ENCODE measurements around the gene OSBPL2.

OSBPL2 gene

DNA sequence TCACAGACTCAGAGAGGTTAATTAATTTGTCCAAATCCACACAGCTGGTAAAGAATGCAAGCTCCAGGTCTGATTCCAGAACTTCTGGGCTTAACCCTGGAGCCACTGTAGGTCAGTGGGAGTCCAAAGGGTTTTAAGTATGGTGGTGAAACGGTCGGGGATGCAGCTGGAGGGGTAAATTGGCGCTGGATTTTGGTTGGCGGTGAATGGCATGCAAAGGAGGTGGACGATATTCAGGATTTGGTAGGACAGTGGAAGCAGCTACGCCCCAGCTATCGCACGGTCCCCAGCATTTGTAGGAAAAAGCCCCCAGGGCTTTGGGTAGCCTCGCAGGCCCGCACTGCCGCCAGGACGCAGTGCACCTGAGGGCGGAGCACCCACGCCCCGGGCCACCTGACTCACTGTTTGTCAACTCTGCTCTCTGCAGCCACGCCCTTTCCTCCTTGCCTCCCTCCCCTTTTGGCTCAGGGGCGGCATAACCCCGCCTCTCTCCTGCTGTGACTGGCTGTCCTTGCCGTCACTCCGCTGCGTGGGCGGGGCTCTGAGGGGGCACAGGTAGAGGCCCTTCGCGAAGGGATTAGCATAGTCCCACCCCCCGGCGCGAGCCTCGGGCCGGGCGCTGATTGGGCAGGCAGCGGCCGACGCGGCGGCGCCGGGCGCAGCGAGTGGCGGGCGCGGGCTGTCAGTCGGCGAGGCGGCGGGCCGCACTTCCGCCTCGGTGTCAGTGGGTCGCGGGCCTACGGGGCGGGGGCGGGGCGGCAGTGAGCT is at the start of gene OSBPL2:
TSS of gene OSBPL2 (plus strand) at position 721 of the 768 bp plus-strand sequence. CDS start 17,664 bp downstream, outside the sequence.
- peak; percentile 96 for DNase-seq

DNA sequence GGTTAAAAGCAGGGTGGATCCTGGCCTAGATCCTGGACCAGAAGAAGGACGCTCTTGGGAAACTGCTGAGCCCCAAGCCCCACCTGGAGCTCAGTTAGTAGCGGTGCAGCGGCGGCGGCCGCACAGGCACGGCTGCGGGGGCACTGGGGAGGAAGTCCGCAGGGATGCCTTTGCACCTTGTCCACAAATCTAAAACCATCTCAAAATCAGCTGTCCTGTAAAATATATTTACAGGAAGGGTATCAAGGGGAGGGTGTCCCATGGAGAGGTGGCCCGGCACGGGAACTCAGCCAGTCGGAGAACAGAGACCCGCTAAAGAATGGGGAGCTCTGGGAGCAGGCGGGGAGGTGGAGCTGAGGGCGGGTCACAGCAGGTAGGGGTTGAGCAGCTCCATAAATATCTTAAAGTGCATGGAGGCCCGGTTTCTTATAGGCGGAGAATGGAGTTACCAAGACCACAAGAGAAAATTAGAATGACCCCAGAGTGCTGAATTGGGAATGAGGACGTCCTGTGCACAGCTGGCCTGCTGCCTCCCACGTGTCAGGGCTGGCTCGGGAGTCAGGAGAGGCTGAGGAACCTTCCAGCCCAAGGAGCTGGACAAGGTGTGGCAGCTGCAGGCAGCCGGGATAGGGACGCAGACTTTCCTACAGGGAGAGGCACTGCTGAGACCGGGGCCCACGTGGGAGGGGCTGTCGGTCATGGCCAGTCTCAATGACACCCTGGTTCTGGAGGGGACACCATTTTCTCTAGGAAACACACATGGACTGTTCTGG is 47.5 kb upstream of the OSBPL2 start:
- no peak for DNase-seq

DNA sequence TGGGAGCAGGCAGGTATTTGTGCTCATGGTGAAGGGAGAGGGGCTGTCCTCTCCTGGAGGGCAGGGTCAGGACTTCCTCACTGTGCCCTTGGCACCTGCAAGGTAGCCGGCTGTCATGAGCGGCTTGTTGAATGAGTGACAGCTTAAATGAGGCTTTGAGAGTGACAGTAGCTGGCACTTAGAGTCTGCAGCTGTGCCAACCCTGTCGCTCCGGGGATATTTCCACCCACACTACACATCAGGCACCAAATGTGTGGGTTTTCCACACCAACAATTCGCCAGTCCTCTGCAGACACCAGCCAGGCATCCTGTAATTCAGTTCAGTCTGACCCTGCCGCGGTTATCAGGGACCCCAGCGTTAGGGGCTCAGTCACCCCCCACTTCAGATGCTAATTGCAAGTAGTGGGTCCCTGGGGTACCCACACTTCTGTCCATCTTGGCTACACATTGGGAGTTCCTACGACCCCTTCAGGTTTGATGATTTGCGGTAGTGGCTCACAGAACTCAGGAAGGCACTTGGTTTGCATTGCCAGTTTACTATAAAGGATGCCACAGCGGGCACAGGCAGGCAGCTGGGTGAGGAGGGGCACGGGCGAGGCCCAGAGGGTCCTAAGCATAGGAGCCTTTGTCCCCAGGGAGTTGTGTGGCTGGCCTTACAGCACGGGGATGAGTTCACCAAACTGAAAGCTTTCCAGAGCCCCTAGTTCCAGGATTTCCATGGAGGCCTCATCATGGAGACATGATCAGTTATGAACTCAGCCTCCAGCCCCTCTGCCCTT is 46.4 kb upstream of the OSBPL2 start:
- no peak for DNase-seq

DNA sequence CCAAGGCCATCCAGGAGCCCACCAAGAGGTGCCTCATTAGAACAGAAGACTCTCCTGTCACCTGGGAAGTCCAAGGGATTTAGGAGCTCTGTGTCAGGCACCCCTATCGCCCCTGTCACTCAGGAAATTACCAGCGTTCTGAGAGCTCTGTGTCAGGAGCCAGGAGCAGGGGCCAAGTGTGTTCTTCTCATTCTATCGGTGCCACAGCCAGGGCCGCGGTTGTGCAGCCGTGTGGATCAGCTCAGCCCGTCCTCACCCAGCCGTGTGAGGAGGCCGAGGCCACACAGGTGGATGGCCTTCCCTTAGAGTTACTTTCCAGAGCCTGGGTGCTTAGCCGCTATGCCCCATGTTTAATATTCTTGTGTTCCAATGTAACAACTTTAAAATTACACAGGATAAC is 45.7 kb upstream of the OSBPL2 start:
- no peak for DNase-seq

DNA sequence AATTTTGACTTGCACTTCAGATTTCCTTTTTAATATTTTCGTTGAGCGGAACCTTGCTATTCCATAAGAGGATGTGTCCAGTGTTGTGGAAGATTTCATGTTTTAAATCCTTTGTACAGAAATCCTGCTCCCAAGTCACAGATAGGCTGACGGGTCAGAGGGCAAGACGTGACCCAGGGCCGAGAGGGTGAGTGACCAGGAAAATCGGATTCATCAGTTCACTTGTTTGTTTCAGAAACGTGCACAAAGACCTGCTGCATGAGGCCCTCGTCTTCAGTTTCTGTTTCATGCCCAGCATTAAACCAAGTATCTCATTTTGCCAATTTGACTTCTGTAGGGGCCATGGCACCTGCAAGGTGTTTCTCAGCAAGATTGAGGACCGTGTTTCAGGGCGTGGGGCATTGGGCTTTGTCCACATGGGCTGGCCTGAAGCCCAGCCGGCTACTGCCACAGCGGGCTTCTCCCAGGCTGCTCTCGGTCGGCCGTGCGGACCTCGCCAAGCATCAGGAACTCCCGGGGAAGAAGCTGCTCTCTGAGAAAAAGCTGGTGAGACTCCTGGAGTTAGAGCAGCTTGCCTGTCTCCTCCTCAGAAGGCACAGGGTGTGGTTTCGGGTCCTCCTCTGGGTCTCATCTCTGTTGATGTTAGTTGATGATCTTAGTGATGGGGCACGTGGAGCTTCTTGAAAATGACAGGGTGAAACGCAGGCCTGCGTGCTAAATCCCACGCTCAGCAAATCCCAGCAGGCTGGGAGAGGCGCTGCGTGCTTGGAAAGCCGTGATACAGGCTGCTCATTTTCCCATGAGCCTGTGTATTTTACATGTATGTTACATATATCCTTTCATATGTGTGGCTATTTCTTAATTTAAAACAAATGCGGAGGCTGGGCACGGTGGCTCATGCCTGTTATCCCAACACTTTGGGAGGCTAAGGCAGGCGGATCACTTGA is 45.0 kb upstream of the OSBPL2 start:
- DNase-seq, result no peak

DNA sequence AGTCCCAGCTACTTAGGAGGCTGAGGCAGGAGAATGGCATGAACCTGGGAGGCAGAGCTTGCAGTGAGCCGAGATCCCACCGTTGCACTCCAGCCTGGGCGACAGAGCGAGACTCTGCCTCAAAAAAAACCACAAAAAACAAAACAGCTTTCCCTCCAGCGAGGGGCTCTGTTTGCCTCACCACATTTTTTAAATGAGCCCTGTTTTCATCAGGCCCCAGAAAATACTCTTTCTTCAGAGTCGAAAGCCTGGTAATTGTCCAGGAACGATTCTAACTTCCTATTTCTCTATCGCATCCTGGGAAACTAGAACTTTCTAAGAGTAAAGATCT is 43.3 kb upstream of the OSBPL2 start:
- no peak for DNase-seq

DNA sequence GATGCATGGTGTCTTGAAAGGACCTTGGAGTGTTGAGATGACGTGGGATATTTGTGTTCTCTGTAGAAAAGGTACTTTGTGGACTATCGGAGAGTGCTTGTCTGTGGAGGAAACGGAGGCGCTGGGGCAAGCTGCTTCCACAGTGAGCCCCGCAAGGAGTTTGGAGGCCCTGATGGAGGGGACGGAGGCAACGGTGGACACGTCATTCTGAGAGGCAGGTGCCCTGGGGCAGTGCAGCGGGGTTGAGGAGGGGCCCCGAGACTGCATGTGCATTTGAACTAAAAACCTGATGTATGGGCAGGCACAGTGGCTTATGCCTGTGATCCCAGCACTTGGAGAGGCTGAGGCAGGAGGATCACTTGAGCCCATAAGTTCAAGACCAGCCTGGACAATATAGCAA is 42.6 kb upstream of the OSBPL2 start:
- no peak for DNase-seq

DNA sequence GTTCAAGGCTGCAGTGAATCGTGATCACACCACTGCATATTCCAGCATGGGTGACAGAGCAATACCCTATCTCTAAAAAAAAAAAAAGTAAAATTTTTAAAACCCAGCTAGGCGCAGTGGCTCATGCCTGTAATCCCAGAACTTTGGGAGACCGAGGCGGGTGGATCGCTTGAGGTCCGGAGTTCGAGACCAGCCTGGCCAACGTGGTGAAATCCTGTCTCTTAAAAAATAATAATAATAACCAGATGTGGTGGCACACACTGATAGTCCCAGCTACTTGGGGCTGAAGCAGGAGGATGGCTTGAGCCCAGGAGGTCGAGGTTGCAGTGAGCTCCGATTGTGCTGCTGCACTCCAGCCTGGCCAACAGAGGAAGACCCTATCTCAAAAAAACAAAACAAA is 42.0 kb upstream of the OSBPL2 start:
- no peak for DNase-seq

DNA sequence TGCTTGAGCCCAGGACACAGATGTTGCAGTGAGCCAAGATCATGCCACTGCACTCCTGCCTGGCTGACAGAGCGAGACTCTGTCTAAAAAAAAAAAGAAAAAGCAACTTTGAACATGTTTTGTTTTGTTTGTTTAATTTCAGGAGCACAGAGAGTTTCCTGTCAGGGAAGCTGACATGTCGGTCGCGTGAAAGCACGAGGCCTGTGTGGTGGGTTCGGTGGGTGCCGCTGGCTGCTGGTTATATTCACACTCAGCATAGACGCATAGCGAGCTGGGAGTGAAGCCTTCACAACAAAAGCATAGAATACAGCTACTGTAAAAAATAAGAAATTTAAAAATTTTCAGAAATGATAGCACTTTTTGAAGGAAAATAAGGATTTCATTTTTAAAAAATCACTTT is 41.0 kb upstream of the OSBPL2 start:
- DNase-seq, result no peak

DNA sequence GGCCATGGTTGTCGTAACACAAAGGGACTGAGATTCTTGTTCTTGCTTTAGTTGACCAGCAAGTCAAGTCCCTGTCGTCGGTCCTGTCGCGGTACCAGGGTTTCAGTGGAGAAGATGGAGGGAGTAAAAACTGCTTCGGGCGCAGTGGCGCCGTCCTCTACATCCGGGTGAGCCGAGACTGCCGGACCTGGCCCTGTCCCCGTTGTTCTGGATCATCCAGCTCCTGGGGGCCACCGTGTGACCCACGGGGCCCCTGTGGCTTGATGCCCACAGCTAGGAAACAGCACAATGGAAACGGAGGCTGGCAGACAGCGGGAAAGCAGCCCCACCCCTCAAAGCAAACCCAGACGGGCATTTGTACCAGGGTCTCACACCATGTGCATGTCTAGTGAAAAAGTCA is 40.5 kb upstream of the OSBPL2 start:
- no peak for DNase-seq

DNA sequence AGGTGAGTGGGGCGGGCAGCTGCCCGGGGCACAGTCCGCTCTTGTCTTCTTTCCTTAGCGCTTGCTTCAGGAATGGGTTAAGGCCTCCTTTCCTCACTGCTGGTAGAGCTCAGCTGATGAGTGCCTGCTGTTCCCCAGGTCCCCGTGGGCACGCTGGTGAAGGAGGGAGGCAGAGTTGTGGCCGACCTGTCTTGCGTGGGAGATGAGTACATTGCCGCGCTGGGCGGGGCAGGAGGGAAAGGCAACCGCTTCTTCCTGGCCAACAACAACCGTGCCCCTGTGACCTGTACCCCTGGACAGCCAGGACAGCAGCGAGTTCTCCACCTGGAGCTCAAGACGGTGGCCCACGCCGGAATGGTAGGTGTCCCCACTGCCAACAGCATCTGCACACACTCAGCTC is 39.8 kb upstream of the OSBPL2 start:
- no peak for DNase-seq

DNA sequence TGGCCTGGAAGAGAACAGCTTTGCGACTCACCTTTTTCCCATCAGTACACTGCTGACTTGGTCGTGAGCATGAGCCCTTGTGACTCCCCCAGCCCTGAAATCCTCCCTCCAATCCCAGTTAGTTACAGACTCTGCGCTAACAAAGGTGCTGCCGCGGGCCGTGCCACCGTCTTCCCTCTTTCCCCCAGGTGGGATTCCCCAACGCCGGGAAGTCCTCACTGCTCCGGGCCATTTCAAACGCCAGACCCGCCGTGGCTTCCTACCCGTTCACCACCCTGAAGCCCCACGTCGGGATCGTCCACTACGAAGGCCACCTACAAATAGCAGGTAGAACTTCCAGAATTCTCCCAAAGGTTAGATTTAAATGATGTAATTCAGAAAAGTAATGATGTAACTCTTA is 39.4 kb upstream of the OSBPL2 start:
- no peak for DNase-seq

DNA sequence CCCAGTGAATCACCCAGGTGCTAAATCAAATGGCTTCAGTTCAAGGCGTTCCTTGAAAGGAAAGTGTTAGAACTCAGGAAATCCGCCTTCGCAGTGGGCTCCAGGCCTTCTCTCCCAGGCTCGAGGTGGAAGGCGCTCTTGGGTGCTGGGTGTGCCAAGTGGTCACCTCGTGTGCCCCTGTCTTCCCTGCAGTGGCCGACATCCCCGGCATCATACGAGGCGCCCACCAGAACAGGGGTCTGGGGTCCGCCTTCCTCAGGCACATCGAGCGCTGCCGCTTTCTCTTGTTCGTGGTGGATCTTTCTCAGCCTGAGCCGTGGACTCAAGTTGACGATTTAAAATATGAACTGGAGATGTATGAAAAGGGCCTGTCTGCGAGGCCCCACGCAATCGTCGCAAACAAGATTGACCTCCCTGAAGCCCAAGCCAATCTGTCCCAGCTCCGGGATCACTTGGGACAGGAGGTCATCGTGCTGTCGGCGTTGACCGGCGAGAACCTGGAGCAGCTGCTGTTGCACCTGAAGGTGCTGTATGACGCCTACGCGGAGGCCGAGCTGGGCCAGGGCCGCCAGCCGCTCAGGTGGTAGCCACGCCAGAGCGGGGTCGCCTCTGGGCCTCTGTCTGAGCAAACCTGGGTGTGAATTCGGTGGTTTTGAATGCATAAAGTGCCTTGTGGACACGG is 37.7 kb upstream of the OSBPL2 start:
- DNase-seq, result no peak

DNA sequence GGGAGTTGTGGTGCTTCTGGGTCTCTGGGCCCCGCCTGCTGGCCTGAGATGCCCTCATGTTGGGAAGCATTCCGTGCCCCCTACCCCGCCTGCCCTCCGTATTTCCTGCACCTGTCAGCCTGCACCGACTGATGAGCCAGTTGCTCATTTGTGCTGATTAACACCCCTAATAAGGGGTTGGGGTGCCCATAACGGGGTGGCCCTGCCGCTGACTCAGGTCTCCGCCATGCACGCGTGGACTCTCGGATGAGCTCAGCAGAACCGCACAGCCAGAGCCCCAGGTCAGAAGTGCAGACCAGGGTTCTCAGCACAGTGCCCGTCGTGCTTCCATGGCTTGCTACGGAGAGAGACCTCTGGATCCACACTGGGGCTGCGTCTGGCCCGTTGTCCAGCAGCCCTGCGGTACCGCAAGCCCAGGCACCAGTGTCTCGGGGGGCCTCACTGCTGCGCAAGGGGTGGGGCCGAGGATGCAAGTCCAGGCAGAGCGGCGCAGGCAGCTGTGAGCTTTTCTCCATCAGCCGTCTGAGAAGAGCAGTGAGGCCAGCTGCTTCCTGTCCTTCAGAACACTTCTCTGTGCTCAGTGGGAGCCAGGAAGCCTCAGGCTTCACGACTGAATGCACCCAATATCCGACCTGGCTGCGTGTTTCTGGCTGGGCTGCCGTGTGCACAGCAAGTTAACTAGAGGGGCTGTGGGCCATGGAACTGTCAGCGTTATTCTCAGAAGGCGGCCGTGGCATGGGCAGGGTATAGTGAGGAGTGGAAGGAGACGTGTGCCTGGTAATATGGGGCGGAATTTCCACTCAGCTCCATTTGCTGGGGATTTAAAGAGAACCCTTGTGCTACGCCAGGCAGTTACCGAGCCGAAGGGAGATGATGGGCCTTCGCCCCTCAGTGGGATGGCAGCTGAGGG is 36.9 kb upstream of the OSBPL2 start:
- DNase-seq, result no peak

DNA sequence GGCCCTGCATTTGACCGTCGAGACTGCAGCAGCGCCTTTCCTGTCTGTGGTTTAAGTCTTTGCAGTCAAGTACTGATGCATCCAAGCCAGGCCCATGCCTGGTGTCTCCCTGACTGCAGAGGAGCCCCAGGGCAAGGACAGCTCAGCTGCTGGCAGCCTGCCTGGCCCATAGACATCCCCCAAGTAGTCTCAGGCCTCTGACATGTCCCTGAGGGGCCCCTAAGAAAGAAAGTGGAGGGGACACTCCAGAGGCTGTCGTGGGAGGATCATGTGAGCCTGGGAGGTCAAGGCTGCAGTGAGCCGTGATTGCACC is 36.3 kb upstream of the OSBPL2 start:
- DNase-seq, result no peak

DNA sequence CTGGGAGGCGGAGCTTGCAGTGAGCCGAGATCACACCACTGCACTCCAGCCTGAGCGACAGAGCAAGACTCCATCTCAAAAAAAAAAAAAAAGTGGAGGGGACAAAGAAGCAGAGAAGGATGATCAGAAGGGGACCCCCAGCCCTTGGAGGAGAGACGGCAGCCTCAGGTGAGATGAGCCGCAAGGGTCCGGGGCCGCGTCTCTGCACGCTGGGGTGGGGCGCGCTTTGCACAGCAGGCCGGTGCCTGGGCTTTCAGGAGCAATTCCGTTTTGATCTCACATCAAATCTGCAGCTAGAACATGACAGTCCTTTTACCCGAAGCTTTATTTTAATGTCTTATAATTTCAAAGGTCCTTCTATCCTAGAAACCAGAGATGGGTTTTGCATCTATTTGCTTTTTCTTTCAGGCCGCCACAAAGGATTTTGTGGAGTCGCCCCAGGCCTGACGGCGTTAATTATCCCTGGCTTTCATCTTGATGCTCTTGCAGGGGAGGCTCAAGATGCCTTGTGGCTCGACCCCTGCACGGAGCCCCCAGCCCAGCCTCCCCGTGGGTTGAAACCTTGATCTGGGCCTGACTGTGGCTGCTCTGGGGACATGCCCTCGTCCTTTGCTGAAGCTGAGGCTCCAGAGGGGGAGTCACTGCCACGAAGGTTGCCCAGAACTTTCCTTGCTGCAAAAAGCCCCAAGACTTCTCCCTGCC is 35.5 kb upstream of the OSBPL2 start:
- DNase-seq, result no peak

DNA sequence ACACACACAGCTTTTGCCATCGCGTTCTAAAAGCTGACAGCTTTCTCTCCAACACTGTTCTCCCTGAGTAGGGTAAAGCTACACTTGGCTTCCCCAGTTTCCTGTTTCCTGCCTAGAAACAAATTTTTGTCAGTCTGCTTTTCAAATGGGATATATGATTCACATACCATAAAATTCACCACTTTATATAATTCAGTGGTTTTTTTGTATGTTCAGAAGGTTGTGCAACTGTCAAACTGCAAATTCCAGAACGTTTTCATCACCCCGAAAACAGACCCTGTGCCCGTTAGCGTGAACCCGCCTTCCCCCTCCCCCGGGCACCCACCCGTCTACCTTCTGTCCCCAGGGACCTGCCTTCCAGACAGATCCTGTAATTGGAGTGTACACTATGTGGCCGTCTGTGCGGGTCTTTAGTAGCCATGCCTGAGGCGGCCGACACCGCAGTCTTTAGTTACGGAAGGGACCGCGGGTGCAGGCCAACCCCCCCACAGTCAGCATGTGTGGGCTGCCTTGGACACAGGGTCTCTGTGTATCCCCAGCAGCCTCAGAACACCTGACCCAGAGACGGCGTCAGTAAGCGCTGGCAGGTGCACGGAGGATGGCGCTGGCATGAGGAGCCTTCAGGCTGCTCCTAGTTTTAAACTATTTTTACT is 34.8 kb upstream of the OSBPL2 start:
- DNase-seq, result no peak

DNA sequence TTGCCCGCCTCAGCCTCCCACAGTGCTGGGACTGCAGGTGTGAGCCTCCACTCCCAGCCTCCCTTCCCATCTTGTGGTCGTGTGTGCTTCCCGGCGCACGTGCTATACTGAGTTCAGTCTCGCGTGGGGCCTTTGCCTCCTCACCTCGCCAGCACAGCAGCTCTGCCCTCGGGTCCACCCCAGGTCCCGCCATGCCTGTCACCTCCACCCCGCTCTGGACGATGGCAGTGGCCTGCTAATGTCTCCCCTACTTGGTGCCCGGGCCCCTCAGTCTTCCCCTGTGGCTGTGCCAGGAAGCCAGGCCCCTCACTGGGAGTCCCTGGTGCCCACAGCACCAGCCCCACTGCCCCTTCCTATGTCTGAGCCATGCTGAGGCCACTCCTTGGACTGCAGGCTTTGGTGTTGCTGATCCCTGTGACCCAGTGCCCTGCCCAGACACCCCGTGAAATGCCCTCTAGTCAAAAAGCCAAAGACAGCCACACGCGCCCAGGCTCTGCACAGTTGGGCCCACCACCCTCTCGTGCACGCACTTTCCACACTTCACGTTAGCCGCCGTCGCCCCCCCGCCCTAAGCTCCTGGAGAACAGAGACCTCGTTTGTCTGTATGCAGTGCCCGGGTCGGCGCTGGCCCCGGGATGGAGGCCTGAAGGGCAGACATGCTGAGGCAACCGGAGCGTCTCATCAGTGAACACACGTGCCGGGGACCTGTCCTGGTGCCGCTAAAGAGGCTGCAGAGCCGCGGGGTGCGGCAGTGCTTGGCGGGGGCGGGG is 32.5 kb upstream of the OSBPL2 start:
- DNase-seq, result no peak

DNA sequence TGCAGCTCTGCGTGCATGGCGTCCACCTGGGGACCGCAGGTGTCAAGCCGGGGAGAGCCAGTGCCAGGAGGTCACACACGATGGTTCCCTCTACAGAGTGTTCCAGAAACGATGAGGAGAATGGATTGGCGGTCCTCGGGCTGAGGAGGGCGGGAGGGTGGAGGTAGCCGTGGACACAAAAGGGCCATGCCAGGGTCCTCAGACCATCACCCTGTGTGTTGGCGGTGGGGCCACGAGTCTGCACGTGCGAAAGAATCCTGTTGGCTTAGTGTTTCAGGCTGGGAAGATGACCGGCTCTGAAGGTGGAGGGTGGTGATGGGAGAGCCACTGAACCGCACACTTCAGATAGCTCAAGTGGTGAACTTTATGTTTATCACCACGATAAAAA is 31.9 kb upstream of the OSBPL2 start:
- DNase-seq, result no peak

Measured in NCI-H1105 (cell line).